ENCODE data around the gene TUBB1.
A peak's percentile ranks its signal among the peaks of the same experiment; 100 is the strongest.
"Not testable (repeated sequence)": the region's sequence is repeated elsewhere in the genome, so short reads cannot be mapped to it uniquely, and the experiment has no call there.

TUBB1 gene

DNA sequence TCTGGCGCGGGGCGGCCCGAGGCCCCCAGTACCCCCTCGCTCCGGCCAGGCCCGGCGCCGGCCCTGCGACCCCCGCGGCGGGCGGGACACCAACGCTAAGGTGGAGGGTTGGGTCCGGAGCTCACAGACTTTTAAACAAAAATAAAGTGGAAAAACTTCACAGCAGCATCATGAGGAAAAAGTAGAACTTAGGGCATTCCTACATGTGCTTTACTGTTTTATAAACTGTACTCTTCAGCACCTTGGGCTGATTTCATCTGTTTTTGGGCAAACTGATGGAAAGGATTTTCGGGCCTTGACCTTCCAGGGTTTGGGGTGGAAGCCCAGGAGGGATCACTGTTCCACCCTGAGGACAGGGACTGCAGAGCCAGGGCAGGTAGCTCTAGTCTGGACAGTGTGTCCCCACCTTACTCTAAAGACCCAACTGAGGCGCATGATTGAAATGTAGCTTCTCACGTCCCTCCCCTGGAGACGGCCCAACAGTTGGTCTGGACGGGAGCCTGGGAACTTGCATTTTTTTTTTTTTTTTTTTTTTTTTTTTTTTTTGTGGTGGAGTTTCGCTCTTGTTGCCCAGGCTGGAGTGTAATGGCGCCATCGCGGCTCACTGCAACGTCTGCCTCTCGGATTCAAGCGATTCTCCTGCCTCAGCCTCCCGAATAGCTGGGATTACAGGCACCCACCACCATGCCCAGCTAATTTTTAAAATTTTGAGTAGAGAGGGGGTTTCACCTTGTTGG lies 37.4 kb upstream of the TUBB1 start:
- H3K9ac ChIP-seq (ENCODE audit: low read length in 2 of 2) = peak overlapping the region; percentile 73 to 82
- peak overlapping the region; percentile 85 to 94 for H3K4me3 ChIP-seq (ENCODE audit: low read length in 2 of 2)
- H3K36me3 ChIP-seq (ENCODE audit: control insufficient read depth in 2 of 2, insufficient read depth in 2 of 2, low read length in 2 of 2) = peaks cover 2 to 4% of the 10 kb centered on the region in 2 donors
- H3K4me1 ChIP-seq (ENCODE audit: control insufficient read depth, insufficient read depth, low read length) = peaks cover 27% of the 10 kb centered on the region
- H3K27me3 ChIP-seq (ENCODE audit: control insufficient read depth in 1 of 2, insufficient read depth in 2 of 2, low read length in 2 of 2) = no peaks in the 10 kb centered on the region
- no peaks in the 10 kb centered on the region for H3K9me3 ChIP-seq (ENCODE audit: control insufficient read depth in 2 of 2, low read length in 2 of 2)
- H3K27ac ChIP-seq (ENCODE audit: low read length) = no peak overlapping the region

DNA sequence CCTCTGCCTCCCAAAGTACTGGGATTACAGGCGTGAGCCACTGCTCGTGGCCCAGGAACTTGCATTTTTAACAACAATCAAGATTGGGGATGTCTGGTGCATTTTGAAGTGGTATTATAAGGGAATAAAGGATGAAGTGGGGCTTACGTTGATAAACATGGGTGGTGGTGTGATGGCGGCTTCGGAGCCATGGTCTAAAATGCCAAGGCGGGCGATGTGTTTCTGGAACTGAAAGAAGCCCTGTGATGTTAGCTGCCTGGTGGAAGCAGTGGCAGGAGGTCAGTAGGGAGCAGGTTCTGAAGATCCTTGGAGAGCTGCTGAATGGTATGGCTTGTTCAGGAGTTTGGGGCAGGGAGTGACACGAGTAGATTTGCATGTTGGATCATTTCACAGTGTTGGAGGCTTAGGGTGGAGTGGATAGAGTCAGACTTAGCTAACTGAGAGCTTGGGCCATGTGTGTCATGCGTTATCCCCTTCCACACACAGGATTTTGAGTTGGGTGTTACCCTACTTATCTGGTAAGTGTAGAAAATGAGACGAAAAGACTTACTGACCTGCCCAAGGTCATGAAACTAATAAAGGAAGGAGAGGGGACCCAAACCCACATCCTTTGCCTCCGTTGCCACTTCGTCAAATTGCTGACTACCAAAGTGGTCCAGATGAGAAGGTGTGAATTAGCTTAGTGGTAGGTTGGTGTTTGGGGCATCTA lies 36.7 kb upstream of the TUBB1 start:
- peaks cover 8 to 11% of the 10 kb centered on the region in 2 donors for H3K36me3 ChIP-seq (ENCODE audit: control insufficient read depth in 2 of 2, insufficient read depth in 2 of 2, low read length in 2 of 2)
- peaks cover 27% of the 10 kb centered on the region for H3K4me1 ChIP-seq (ENCODE audit: control insufficient read depth, insufficient read depth, low read length)
- no peaks in the 10 kb centered on the region for H3K9me3 ChIP-seq (ENCODE audit: control insufficient read depth in 2 of 2, low read length in 2 of 2)
- H3K9ac ChIP-seq (ENCODE audit: low read length in 2 of 2) = no peak overlapping the region
- no peak overlapping the region for H3K27ac ChIP-seq (ENCODE audit: low read length)
- H3K27me3 ChIP-seq (ENCODE audit: control insufficient read depth in 1 of 2, insufficient read depth in 2 of 2, low read length in 2 of 2) = no peaks in the 10 kb centered on the region
- H3K4me3 ChIP-seq (ENCODE audit: low read length in 2 of 2) = peak overlapping the region; percentile 85 to 94

GRCh38 chr20:58983115-58983468 lies 36.1 kb upstream of the TUBB1 start:
- Histone ChIP-seq H3K4me1 (ENCODE audit: control insufficient read depth, insufficient read depth, low read length) (peaks cover 27% of the 10 kb centered on the region), H3K36me3 (ENCODE audit: control insufficient read depth in 2 of 2, insufficient read depth in 2 of 2, low read length in 2 of 2) (peaks cover 14 to 17% of the 10 kb centered on the region in 2 donors)
- not testable (repeated sequence) for H3K9ac ChIP-seq (ENCODE audit: low read length in 2 of 2); H3K9me3 ChIP-seq (ENCODE audit: control insufficient read depth in 2 of 2, low read length in 2 of 2); H3K27me3 ChIP-seq (ENCODE audit: control insufficient read depth in 1 of 2, insufficient read depth in 2 of 2, low read length in 2 of 2); H3K4me3 ChIP-seq (ENCODE audit: low read length in 2 of 2); H3K27ac ChIP-seq (ENCODE audit: low read length)

GRCh38 chr20:58984691-58985090 lies 34.5 kb upstream of the TUBB1 start:
- Histone ChIP-seq H3K27me3 (ENCODE audit: control insufficient read depth in 1 of 2, insufficient read depth in 2 of 2, low read length in 2 of 2) (no peaks in the 10 kb centered on the region), H3K4me3 (ENCODE audit: low read length in 2 of 2) (no peak overlapping the region), H3K9ac (ENCODE audit: low read length in 2 of 2) (no peak overlapping the region), H3K9me3 (ENCODE audit: control insufficient read depth in 2 of 2, low read length in 2 of 2) (no peaks in the 10 kb centered on the region), H3K36me3 (ENCODE audit: control insufficient read depth in 2 of 2, insufficient read depth in 2 of 2, low read length in 2 of 2) (peaks cover 30 to 33% of the 10 kb centered on the region in 2 donors), H3K27ac (ENCODE audit: low read length) (no peak overlapping the region), H3K4me1 (ENCODE audit: control insufficient read depth, insufficient read depth, low read length) (peaks cover 27% of the 10 kb centered on the region)

- Histone ChIP-seq H3K9ac (ENCODE audit: low read length in 2 of 2) (no peak overlapping the region), H3K36me3 (ENCODE audit: control insufficient read depth in 2 of 2, insufficient read depth in 2 of 2, low read length in 2 of 2) (peaks cover 36 to 39% of the 10 kb centered on the region in 2 donors), H3K27me3 (ENCODE audit: control insufficient read depth in 1 of 2, insufficient read depth in 2 of 2, low read length in 2 of 2) (no peaks in the 10 kb centered on the region), H3K27ac (ENCODE audit: low read length) (no peak overlapping the region), H3K4me3 (ENCODE audit: low read length in 2 of 2) (no peak overlapping the region), H3K4me1 (ENCODE audit: control insufficient read depth, insufficient read depth, low read length) (peaks cover 27% of the 10 kb centered on the region), H3K9me3 (ENCODE audit: control insufficient read depth in 2 of 2, low read length in 2 of 2) (no peaks in the 10 kb centered on the region)
Measured at GRCh38 chr20:58985656-58986055, 33.6 kb upstream of the TUBB1 start.

GRCh38 chr20:58986286-58986967 lies 32.8 kb upstream of the TUBB1 start:
- no peaks in the 10 kb centered on the region for H3K9me3 ChIP-seq (ENCODE audit: control insufficient read depth in 2 of 2, low read length in 2 of 2)

DNA sequence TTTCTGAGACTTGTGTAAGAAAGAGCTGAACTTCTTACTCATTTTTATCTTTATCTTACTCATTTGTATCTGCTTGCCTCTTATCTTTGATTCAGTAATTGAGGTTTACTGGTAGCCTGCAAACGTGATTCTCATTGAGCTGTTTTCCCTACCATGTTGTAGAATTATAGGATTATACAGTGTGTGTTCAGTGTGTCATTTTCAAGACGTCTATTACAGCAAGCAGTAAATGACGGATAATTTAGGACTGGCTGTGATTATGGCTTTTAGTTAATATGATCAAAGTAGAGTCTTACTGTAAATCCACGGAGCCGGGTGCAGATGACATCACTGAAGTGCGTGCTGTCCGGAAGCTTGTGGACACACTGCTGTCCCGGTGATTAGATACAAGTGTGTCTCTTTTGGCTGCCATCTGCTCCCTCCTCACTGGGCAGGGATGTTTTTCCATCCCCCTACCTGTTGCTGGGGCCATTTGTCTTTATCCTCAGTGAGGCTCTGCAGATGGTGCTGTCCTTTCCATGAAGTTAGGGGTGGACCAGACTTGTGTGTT lies 32.2 kb upstream of the TUBB1 start:
- H3K9me3 ChIP-seq (ENCODE audit: control insufficient read depth in 2 of 2, low read length in 2 of 2) = no peaks in the 10 kb centered on the region
- H3K27ac ChIP-seq (ENCODE audit: low read length) = peak overlapping the region; percentile 2
- H3K9ac ChIP-seq (ENCODE audit: low read length in 2 of 2) = no peak overlapping the region
- H3K36me3 ChIP-seq (ENCODE audit: control insufficient read depth in 2 of 2, insufficient read depth in 2 of 2, low read length in 2 of 2) = peaks cover 48 to 50% of the 10 kb centered on the region in 2 donors
- H3K4me3 ChIP-seq (ENCODE audit: low read length in 2 of 2) = no peak overlapping the region
- H3K4me1 ChIP-seq (ENCODE audit: control insufficient read depth, insufficient read depth, low read length) = peaks cover 24% of the 10 kb centered on the region
- H3K27me3 ChIP-seq (ENCODE audit: control insufficient read depth in 1 of 2, insufficient read depth in 2 of 2, low read length in 2 of 2) = no peaks in the 10 kb centered on the region

More at GRCh38 chr20:58986286-58986967, 32.8 kb upstream of the TUBB1 start:
- H3K27ac ChIP-seq (ENCODE audit: low read length) = no peak overlapping the region
- H3K9ac ChIP-seq (ENCODE audit: low read length in 2 of 2) = no peak overlapping the region
- peaks cover 27% of the 10 kb centered on the region for H3K4me1 ChIP-seq (ENCODE audit: control insufficient read depth, insufficient read depth, low read length)
- H3K4me3 ChIP-seq (ENCODE audit: low read length in 2 of 2) = no peak overlapping the region
- H3K27me3 ChIP-seq (ENCODE audit: control insufficient read depth in 1 of 2, insufficient read depth in 2 of 2, low read length in 2 of 2) = no peaks in the 10 kb centered on the region
- H3K36me3 ChIP-seq (ENCODE audit: control insufficient read depth in 2 of 2, insufficient read depth in 2 of 2, low read length in 2 of 2) = peaks cover 44 to 45% of the 10 kb centered on the region in 2 donors

DNA sequence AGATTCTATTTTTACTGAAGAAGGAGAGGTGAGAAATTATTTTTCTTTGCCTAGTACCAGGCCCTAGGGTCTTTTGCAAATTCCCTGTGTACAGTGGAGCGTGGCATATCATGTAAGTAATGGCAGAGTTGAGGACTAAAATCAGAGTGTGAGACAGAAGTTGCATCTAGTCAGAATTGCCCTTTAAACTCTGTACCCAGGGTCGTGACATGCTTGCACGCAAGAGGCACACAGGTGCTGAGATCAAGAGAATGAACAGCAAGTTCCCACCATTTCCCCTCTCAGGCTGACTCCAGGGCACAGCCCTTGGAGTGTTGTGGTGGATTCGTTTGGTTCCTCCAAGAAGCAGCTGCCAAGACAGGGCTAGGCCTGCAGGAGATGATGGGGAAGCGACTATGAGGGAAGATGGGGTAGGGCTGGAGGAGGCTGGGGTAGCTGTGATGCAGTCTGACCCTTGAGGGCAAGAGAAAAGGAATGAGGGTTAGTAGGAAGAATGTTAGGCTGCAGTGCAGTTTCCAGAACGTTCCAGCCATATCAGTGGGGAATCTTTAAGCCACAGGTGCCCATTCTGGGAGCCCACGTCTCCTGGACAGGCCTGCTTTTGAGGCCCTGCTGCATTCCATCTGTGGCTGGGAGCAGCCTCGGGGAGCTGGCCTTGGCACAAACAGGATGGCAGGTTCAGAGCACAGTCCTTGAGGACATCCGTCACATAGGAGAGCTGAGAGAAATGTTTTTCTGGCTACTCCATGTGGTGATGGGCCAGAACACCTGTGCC lies 31.3 kb upstream of the TUBB1 start:
- H3K27ac ChIP-seq (ENCODE audit: low read length) = peak overlapping the region; percentile 2
- peaks cover 15% of the 10 kb centered on the region for H3K4me1 ChIP-seq (ENCODE audit: control insufficient read depth, insufficient read depth, low read length)
- peaks cover 54 to 59% of the 10 kb centered on the region in 2 donors for H3K36me3 ChIP-seq (ENCODE audit: control insufficient read depth in 2 of 2, insufficient read depth in 2 of 2, low read length in 2 of 2)

DNA sequence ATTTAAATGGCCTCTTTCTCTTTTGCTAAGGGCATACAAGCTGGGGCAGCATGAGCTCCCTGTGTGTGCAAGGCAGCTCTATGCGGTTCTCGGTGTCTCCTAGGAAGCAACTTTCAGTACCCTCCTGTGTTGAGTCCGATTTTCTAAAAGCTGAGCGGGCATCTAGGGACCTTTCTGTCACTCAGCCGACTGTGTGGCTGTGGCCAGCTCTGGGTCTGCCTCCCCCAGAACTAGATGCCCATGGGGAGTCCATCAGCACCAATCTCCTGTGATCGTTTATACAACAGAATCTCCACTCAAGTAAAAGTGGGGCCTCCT lies 30.7 kb upstream of the TUBB1 start:
- no peaks in the 10 kb centered on the region for H3K27me3 ChIP-seq (ENCODE audit: control insufficient read depth in 1 of 2, insufficient read depth in 2 of 2, low read length in 2 of 2)
- no peak overlapping the region for H3K9ac ChIP-seq (ENCODE audit: low read length in 2 of 2)
- no peak overlapping the region for H3K27ac ChIP-seq (ENCODE audit: low read length)
- H3K4me3 ChIP-seq (ENCODE audit: low read length in 2 of 2) = no peak overlapping the region
- peaks cover 58 to 65% of the 10 kb centered on the region in 2 donors for H3K36me3 ChIP-seq (ENCODE audit: control insufficient read depth in 2 of 2, insufficient read depth in 2 of 2, low read length in 2 of 2)
- no peaks in the 10 kb centered on the region for H3K9me3 ChIP-seq (ENCODE audit: control insufficient read depth in 2 of 2, low read length in 2 of 2)
- H3K4me1 ChIP-seq (ENCODE audit: control insufficient read depth, insufficient read depth, low read length) = peaks cover 14% of the 10 kb centered on the region

More for the DNA sequence above, 31.3 kb upstream of the TUBB1 start:
- Histone ChIP-seq H3K27me3 (ENCODE audit: control insufficient read depth in 1 of 2, insufficient read depth in 2 of 2, low read length in 2 of 2) (no peaks in the 10 kb centered on the region), H3K9me3 (ENCODE audit: control insufficient read depth in 2 of 2, low read length in 2 of 2) (no peaks in the 10 kb centered on the region), H3K4me3 (ENCODE audit: low read length in 2 of 2) (no peak overlapping the region), H3K9ac (ENCODE audit: low read length in 2 of 2) (no peak overlapping the region)

GRCh38 chr20:58989196-58989595 lies 30.0 kb upstream of the TUBB1 start:
- Histone ChIP-seq H3K36me3 (ENCODE audit: control insufficient read depth in 2 of 2, insufficient read depth in 2 of 2, low read length in 2 of 2) (peaks cover 64 to 70% of the 10 kb centered on the region in 2 donors), H3K9me3 (ENCODE audit: control insufficient read depth in 2 of 2, low read length in 2 of 2) (no peaks in the 10 kb centered on the region)

More at GRCh38 chr20:58989196-58989595, 30.0 kb upstream of the TUBB1 start:
- no peaks in the 10 kb centered on the region for H3K27me3 ChIP-seq (ENCODE audit: control insufficient read depth in 1 of 2, insufficient read depth in 2 of 2, low read length in 2 of 2)
- no peak overlapping the region for H3K4me3 ChIP-seq (ENCODE audit: low read length in 2 of 2)
- no peak overlapping the region for H3K9ac ChIP-seq (ENCODE audit: low read length in 2 of 2)
- H3K4me1 ChIP-seq (ENCODE audit: control insufficient read depth, insufficient read depth, low read length) = peaks cover 7% of the 10 kb centered on the region
- no peak overlapping the region for H3K27ac ChIP-seq (ENCODE audit: low read length)
